A673 (cell line): ENCODE data around the gene NOB1. TPM values are rescaled to one million over a fixed set of nuclear protein-coding genes. Genes with fewer than 3 reads are reported as not detected.

Source experiments
- BruUV-seq: library from RNA; stranded (reverse); fragments of 400-500 nt; replicated peaks from 2 replicates; lab custom pipeline; 2021; lab: Mats Ljungman, UMichigan
- CTCF ChIA-PET: fragments of 300-600 bp; sonication (Branson Sonifier 250); formaldehyde crosslinking; loops from one replicate; lab custom pipeline; 2022; ENCODE audit warnings: antibody characterized with exemption; lab: Charles Lee
- POLR2A ChIA-PET: fragments of 300-600 bp; sonication (Branson Sonifier 250); formaldehyde crosslinking; loops from one replicate; lab custom pipeline; 2022; ENCODE audit warnings: antibody characterized with exemption; ENCODE audit not compliant: low non-redundant PET; lab: Charles Lee
- DNase-seq: peaks from one replicate; pipeline ENCODE4 v3.0.0-alpha.2; 2015; ENCODE audit warnings: low spot score
- H3K27ac ChIP-seq: fragments of 200-600 bp; sonication (generic); 2 replicates; pipeline ENCODE4 v1.5.1; 2016; ENCODE audit warnings: mixed run types, low read depth, mild to moderate bottlenecking, mixed read lengths, antibody characterized with exemption, low read length; ENCODE audit not compliant: poor library complexity, severe bottlenecking
- H3K27me3 ChIP-seq: fragments of 200-600 bp; sonication (generic); replicated peaks from 2 replicates; pipeline ENCODE4 v1.6.1; 2017; ENCODE audit warnings: mixed run types, low read depth, mild to moderate bottlenecking, mixed read lengths, antibody characterized with exemption, low read length; ENCODE audit not compliant: insufficient read depth, poor library complexity
- H3K36me3 ChIP-seq: fragments of 200-600 bp; sonication (generic); 2 replicates; pipeline ENCODE4 v1.6.1; 2016; ENCODE audit warnings: mixed run types, mild to moderate bottlenecking, mixed read lengths, antibody characterized with exemption, low read length; ENCODE audit not compliant: insufficient read depth, poor library complexity, severe bottlenecking
- H3K4me1 ChIP-seq: fragments of 200-600 bp; sonication (generic); 2 replicates; pipeline ENCODE4 v1.6.1; 2017; ENCODE audit warnings: mixed run types, mild to moderate bottlenecking, mixed read lengths, antibody characterized with exemption, low read length; ENCODE audit not compliant: insufficient read depth, poor library complexity, severe bottlenecking
- H3K4me3 ChIP-seq: fragments of 200-600 bp; sonication (generic); 2 replicates; pipeline ENCODE4 v1.5.1; 2016; ENCODE audit warnings: low read depth, mixed run types, mild to moderate bottlenecking, mixed read lengths, low read length; ENCODE audit not compliant: poor library complexity, severe bottlenecking
- H3K9me3 ChIP-seq: fragments of 200-600 bp; sonication (generic); 2 replicates; pipeline ENCODE4 v1.6.1; 2016; ENCODE audit warnings: mixed run types, low read depth, mild to moderate bottlenecking, mixed read lengths, antibody characterized with exemption, low read length; ENCODE audit not compliant: poor library complexity, severe bottlenecking
- EZH2 ChIP-seq: fragments of 200-600 bp; sonication (generic); IDR thresholded peaks from 2 replicates; pipeline ENCODE4 v1.6.1; 2017; ENCODE audit warnings: borderline replicate concordance, low read depth, mild to moderate bottlenecking, mixed read lengths, antibody characterized with exemption, low read length; ENCODE audit not compliant: poor library complexity, severe bottlenecking
- intact Hi-C: fragments of 100-400 bp; cut with micrococcal nuclease; formaldehyde crosslinking; loops from one replicate; pipeline ENCODE4 v1.10.0; 2022; ENCODE audit not compliant: unreplicated experiment
- total RNA-seq: library from RNA; stranded (reverse); gene quantifications from 2 replicates; pipeline ENCODE4 v1.2.3, GENCODE V29; 2021
- TF ChIP-seq, protein P1 (sequence below): fragments of 300-800, 200-600 bp; sonication (generic); conservative IDR thresholded peaks from 2 replicates; pipeline ENCODE4 v1.5.1; 2017; ENCODE audit warnings: low read depth, mild to moderate bottlenecking, antibody characterized with exemption, low read length, moderate library complexity, mixed read lengths

NOB1 gene
- total RNA-seq, 1 experiment from 2014 or later, result 93.3 TPM

- H3K4me1 ChIP-seq, result peaks cover 27% of the 10 kb centered on the region
- ChIA-PET CTCF (no interaction called here), POLR2A (no interaction called here)
- no TSS peak for BruUV-seq
- peak overlapping the region; percentile 67 for H3K27ac ChIP-seq
- no peaks in the 10 kb centered on the region for H3K9me3 ChIP-seq
- H3K27me3 ChIP-seq, result no peaks in the 10 kb centered on the region
- intact Hi-C loops, result no loop called here
- no peak for TF ChIP-seq EZH2
- TF ChIP-seq, protein P1, sequence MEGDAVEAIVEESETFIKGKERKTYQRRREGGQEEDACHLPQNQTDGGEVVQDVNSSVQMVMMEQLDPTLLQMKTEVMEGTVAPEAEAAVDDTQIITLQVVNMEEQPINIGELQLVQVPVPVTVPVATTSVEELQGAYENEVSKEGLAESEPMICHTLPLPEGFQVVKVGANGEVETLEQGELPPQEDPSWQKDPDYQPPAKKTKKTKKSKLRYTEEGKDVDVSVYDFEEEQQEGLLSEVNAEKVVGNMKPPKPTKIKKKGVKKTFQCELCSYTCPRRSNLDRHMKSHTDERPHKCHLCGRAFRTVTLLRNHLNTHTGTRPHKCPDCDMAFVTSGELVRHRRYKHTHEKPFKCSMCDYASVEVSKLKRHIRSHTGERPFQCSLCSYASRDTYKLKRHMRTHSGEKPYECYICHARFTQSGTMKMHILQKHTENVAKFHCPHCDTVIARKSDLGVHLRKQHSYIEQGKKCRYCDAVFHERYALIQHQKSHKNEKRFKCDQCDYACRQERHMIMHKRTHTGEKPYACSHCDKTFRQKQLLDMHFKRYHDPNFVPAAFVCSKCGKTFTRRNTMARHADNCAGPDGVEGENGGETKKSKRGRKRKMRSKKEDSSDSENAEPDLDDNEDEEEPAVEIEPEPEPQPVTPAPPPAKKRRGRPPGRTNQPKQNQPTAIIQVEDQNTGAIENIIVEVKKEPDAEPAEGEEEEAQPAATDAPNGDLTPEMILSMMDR, result no peak
- no peak overlapping the region for H3K4me3 ChIP-seq
- H3K36me3 ChIP-seq, result no peaks in the 10 kb centered on the region
- DNase-seq, result no peak
These were observed 30.3 kb downstream of the NOB1 start for GRCh38 chr16:69724414-69724873.

DNA sequence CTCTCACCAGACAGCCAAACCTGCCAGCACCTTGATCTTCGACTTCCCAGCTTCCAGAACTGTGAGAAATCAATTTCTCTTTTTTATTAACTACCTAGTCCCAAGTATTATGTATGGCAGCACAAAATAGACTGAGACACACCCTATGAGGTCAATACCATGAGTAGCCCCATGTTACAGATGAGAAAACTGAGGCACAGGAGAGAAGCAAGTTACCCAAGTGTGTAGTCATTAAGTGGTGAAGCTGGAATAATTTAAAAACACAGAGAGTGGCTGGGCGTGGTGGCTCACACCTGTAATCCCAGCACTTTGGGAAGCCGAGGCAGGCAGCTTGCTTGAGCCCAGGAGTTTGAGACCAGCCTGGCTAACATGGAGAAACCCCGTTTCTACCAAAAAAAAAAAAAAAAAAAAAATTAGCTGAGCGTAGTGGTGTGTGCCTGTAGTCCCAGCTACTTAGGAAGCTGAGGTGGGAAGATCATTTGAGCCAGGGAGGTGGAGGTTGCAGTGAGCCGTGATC is 33.2 kb downstream of the NOB1 start:
- POLR2A ChIA-PET, result no interaction called here
- no TSS peak for BruUV-seq
- intact Hi-C loops, result no loop called here
- DNase-seq, result no peak
- Histone ChIP-seq H3K4me3 (no peak overlapping the region), H3K36me3 (peaks cover 7% of the 10 kb centered on the region), H3K4me1 (peaks cover 13% of the 10 kb centered on the region), H3K27ac (no peak overlapping the region), H3K9me3 (no peaks in the 10 kb centered on the region), H3K27me3 (no peaks in the 10 kb centered on the region)
- CTCF ChIA-PET, result no interaction called here
- TF ChIP-seq EZH2, result no peak
- TF ChIP-seq, protein P1, result no peak

- H3K27ac ChIP-seq, result no peak overlapping the region
- no peaks in the 10 kb centered on the region for H3K9me3 ChIP-seq
- intact Hi-C loops, result no loop called here
- no TSS peak for BruUV-seq
- ChIA-PET CTCF (no interaction called here), POLR2A (no interaction called here)
- H3K4me3 ChIP-seq, result no peak overlapping the region
- no peaks in the 10 kb centered on the region for H3K27me3 ChIP-seq
- DNase-seq, result no peak
- H3K4me1 ChIP-seq, result peaks cover 10% of the 10 kb centered on the region
- TF ChIP-seq, protein P1, result no peak
- TF ChIP-seq EZH2, result no peak
- H3K36me3 ChIP-seq, result peaks cover 7% of the 10 kb centered on the region
These were observed 33.8 kb downstream of the NOB1 start for GRCh38 chr16:69720822-69721430.
